AG08396 (cell line): Measurements from ENCODE around the gene DAAM2.

Experiments
- DNase-seq: peaks from one replicate; pipeline ENCODE4 v3.0.0; 2012; ENCODE audit warnings: low spot score, mixed read lengths

DAAM2 gene

DNA sequence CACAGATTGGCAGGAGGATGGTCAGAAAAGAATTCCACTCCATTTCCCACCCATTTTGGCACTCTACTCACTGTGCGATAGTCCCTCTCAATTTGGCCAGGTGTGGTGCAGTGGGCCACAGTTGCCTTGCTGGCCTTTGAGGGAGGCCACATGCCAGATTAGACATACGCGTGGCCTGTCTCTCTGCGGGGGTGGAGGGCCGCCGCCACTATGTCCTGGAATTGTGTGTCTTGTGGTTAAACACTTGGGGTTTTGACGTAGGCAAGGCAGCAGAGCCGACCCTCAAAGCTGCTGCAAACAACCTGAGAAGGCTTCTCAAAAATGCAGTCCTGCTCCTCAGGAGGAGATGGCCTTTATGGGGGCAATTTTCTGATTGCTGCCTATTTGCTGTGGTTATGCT lies 4.9 kb upstream of the DAAM2 start:
- no peak for DNase-seq

- DNase-seq: peak; percentile 81
These were observed 1.4 kb upstream of the DAAM2 start for GRCh38 chr6:39790772-39791171.

DNA sequence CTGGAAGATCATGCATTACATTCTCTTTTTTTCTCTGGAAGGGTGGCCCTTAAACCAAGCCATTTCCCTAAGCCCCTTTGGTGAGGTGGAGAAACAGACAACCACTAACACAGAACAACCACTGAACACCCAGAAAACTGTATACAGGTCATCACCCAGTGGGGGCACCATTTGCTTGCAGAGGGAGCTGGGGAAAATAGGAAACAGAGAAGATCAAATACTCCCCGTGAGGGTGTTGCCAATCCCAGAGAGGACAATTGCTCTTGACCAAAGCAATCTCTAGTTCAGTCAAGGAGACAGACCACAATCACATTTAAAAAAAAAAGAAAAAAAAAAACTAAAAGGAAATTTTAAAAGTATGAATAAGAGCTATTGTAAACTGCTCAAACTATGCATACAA lies 865 bp upstream of the DAAM2 start:
- no peak for DNase-seq

DNA sequence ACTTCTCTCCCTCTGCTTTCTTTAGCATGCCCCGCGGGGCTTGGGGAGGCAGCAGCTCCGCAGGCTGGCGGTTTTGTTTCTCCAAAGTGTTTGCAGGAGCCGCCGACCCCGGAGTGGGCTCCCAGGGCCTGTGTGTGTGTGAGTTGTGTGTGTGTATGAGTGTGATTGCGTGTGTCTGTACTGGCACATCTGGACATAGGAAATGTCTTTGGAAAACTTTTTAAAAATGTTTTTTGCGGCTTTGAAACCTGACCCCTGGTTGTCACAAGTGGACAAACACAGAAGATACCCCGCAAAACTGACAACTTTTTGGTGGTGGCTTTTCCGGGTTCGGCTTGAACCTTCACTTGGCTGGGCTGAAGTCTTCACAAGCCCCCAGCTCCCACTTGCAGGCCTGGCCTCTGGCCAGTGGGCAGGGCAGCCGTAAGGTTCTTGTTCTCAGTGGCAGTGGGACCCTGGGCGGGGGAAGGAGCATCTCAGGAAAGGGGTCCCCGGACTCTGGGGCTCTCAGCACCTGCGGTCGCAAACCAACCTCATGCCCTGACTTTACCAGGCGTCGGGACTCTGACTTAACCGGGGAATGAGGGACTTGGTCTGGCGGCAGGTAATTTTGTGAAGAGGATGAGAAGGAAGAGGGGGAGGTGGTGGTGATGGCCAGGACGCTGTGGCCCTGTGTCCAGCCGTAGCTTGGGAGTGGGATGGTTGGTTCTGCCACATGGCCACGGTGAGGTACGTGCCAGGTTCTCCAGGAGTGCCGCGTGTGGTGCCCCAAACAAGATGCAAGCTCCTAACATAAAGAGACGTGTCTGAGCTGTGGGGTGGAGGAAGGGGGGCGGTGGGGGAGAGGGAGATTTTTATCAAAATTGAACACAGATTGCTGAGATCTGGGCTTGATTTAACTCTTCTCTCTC lies 619 bp downstream of the DAAM2 start:
- no peak for DNase-seq

DNA sequence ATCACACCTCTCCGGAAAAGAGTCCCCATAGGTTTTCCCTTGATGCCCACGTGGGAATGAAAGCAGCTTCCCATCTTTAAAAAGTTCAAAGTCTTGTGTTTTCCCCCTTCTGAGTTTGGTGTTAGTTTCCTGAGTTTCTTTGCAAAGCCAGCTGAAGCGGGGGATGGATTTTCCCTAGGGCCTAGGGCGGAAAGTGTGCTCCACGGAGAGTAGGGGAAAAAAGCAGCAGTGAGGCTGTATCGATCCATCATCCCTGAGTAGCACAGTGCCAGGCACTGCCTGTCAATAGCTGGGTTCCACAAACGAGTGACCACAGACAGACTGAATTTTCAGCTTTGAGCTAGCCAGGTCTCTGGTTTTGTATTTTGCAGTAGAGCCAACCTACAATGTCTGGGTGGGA lies 1.3 kb downstream of the DAAM2 start:
- DNase-seq: no peak

DNA sequence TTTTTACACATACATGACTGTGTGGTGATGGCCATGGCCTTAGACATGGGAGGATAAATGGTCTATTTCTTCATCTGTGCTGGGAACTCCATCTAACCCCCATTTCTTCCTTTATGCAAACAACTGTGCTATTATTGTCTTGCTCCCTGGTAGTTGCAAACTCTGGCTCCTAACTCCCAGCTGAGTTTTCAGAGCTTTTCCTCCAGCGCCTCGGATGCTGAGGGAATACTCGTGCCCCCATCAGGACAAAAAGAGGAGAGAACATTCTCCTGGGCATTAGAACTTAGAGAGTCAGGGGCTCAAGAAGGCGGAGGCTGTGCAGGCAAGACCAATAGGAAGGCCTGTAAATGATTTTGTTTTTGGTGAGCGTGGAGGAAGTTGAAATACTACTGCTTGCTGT lies 2.1 kb downstream of the DAAM2 start:
- DNase-seq: no peak

DNA sequence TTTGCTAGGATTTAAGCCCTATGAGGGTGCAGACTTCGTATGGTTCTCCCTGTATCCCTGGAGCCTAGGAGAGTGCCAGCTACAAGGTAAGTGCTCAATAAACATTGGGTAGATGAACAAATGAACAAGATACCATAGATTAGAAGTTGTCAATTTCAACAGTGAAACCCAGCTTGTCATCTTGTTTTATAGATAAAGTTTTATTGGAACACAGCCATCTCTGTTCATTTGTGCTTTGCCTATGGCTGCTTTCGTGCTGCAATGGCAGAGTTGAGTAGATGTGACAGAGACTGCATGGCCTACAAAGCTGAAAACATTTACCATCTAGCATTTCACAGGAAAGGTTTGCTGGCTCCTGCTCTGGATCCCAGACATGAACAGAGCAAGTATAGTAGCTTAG lies 5.6 kb downstream of the DAAM2 start:
- no peak for DNase-seq

- DNase-seq: no peak
These were observed 8.2 kb downstream of the DAAM2 start for GRCh38 chr6:39800034-39801032.

DNA sequence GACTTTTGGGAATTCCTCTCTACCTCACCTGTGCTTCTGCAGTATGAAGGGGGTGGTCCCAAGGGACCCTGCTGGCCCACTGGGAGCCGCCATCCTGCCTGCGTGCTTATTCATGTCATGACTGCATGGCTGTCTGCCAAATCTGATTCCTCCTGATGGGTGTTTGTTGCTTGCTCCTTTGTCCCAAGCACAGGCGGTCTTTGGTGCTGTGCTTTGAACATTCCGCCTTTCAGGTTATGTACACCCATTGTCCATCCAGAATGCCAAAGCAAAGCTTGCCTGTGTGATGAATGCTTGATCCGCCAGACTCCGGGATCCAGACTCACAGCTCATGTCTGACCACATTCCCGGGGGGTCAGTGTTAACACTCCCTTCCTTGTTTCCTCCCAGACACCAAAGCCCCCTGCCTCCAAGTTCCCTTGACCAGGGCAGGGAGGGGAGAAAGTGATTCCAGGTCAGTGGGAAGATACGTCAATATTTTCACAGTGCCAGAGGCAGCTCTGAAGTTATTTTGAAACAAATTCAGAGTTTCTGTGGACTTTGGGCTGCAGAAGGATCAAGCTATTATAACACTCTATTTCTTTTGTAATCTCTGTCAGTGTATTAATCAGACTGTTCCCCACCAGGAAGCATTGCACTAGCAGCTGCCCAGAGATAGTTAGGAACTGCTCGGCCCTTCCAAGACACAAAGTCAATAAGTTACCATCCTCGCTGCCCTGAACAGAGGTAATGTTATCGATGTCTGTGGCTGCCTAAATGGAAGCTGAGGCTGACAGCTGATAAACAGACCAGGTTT lies 9.5 kb downstream of the DAAM2 start:
- DNase-seq: no peak

- DNase-seq: no peak
These were observed 11.7 kb downstream of the DAAM2 start for GRCh38 chr6:39803872-39804271.

DNA sequence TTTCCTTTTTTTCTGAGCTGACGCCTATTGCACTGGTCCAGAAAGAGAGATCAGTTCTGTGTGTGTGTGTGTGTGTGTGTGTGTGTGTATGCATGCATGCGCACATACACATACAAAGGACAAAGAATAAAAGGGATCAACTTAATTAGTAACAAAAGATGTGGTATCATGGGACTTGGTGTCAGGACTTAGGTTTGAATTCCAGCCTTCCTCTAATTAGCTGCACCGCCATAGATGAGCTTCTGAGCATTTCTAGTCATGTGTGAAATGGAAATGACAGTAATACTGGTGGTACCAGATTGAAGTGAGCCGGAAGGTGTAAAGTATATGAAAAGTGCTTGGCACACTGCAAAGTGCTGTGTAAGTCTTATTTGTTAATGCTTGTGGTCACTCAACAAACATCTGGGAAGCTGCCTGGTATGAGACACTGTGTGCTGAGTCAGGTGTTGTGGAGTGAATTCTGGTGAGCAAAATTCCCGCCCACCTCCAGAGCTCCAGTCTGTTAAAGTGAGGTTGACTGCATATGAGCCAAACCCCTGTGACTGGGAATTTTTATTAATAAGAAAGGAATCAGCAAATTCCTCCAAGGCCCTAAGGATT lies 12.4 kb downstream of the DAAM2 start:
- DNase-seq: no peak

DNA sequence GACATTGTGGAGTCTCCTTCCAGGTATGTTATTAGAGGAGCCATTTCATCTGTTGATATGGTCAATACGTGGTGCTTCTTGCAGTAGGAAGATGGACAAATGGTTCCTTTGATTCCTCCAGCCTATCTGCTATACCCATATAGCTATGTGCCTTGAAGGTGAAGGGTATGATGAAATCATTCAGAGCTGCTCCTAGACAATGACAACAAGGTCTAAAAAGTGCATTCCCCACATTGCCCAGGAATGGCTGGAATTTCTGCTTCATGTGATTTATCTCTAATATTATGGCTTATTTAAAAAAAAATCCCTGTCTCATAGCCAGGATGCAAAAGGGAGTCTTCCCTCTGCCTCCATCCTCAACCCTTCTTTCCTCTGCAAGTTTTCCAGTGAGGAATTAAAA lies 14.1 kb downstream of the DAAM2 start:
- no peak for DNase-seq

DNA sequence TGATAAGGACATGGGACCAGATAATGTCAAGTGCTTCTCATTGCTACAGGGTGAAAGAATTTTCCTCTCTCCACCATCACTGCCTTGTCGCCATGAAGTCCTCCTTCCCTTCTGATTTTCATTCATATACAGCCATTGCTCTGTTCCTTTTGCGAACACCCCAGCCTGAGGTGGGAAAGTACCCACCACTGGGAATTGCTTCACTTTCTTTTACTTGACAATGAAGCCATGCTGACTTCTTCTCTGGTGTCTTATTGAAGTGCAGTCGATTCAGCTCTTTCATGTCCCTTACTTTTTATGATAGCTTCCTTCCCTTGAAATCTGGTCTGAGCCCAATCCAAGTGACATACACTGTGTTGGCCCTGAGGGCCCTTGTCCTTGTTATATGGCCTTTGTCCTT lies 16.2 kb downstream of the DAAM2 start:
- no peak for DNase-seq

- DNase-seq: no peak
These were observed 16.8 kb downstream of the DAAM2 start for GRCh38 chr6:39808964-39809363.

DNA sequence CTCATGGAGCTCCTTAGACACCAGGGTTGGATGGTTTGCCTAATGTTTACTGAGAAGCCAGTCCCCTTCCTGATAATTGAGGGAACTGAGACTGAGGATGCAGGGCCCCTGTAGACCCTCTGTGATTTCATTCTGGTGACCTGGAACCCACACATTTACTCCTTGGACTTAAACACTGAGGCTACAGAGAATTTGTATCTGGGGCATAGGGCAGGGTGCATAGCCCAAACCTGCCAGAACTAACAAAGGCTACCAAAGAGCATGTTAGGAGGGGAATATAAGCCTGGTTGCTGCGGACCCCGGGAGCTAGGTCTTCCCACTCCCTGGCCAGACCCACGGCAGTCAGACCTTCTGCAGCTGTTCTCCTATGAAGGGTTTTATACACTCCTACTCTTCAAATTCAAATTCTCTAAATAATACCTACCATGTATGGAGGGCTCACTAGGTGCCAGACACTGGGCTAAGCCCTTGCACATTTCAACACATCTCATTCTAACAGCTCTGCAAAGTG lies 19.7 kb downstream of the DAAM2 start:
- DNase-seq: no peak

- no peak for DNase-seq
These were observed 20.3 kb downstream of the DAAM2 start for GRCh38 chr6:39812496-39812852.

DNA sequence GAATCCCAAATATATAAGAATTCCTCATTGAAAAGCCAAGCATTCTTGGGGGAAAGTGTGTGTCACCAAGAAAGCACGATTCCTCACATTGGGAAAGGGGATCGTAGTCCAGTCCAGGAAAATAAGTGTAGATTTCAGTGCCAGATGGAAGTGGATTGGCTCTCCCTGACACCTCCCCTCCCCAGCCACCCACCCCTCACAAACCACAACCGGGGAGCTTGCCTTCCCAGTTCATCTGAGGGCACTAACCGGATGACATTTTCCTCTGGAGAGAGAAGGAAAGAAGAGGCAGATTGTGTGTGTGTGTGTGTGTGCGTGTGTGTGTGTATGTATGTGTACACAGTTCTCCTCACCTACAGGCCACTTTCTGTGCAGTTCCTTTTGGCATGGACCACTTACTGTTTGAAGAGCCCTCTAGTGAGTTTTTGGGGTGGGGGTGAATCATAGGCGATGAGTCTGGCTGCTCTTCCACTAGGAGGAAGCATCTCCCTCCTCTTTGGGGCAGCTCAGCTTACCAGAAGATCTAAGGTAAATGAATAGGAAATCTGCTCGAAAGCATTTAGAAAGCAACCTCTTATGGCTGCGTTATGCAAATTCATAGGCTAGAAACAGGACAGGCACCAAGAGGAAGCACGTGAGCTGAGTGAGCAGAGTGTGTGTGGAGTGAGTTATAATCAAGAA lies 20.8 kb downstream of the DAAM2 start:
- peak; percentile 31 for DNase-seq

GRCh38 chr6:39814236-39814635 lies 22.1 kb downstream of the DAAM2 start:
- DNase-seq: no peak

DNA sequence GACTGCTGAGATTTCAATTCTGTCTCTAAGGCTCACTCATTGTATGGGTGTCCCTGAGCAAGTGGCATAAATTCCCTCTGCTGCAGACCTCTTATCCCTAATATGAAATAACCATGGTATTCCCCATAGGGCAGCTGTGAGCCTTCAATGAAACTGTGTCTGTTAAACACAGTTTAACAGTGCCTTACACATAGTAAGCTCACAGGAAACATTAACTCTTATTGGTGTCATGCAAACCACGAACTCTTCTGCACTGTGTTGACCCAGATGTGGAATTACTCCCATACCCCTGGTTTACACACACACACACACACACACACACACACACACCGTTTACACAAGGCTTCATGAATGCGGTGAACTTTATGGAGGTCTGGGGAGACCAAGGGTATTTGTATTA lies 23.2 kb downstream of the DAAM2 start:
- DNase-seq: no peak

DNA sequence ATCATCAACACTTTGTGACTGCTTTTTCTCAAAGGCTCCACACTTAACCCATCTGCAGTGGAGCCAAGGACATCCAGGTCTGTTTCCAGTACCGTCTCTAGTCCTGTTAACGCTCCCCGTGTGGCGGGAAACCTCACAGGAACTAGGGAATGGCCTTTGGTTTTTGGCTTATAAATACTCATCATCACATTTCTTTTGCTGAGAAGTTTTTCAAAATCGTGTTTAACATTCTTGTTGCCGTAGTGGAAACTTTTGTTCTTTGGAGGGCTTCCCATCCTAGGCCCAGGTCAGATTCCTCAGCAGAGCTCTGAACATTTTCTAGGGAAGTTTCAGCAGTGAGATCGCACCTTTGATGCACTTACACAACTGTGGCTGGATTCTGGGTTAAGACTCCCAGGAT lies 24.6 kb downstream of the DAAM2 start:
- DNase-seq: no peak

- DNase-seq: peak; percentile 31
These were observed 26.5 kb downstream of the DAAM2 start for GRCh38 chr6:39818695-39819094.
